T47D (cell line): ENCODE results near the gene FHL2.

ENCODE experiments used
- DNase-seq, 2 experiments: peaks; one replicate each; pipeline versions ENCODE4 v3.0.0 to v3.0.0-alpha.2; 2011 to 2012; ENCODE audit warnings: low read depth in 1 of 2, low spot score in 1 of 2
- JUND ChIP-seq: IDR thresholded peaks from 2 replicates; pipeline ENCODE4 v1.6.1; 2012; ENCODE audit warnings: low read depth
- in situ Hi-C: cut with HindIII; loops from 2 replicates; pipeline ENCODE4 v1.10.0; 2016; ENCODE audit warnings: low sequenced_read_pairs, low pct_unique_long_range_greater_than_20kb

Gene FHL2

DNA sequence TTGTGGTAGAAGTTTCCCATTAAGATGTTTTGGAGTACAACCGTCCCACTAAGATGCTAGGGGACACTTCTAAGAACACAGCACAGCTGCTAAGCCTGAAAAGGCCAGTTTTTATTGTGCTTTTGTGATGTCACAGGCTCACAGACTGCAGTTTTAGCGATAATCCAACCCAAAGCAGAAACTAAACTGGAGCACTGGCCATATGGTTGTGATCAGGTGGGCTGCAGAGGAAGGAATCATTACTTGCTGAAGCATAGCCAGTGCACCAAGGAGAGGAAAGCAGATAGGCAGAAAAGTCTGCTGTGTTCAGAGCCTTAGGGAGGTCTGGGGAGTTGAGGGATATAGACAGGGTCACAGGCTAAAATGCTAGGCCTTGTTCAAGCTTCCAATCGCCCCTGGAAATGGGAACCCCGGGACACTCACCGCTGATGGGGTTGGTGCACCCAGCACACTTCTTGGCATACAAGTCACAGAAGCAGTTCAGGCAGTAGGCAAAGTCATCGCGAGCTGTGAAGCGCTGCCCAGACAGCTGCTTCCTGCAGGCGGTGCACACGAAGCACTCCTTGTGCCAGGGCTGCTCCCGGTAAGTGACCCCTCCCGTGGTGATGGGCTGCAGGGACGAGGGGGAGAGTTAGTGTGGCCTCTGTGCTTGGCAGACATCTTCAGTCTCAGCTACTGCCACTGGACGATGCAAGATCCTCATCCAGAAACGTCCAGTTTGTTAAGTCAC, 35.8 kb downstream of the FHL2 start:
- TF ChIP-seq JUND = no peak
- in situ Hi-C loops = no loop called here
- no peak for DNase-seq

DNA sequence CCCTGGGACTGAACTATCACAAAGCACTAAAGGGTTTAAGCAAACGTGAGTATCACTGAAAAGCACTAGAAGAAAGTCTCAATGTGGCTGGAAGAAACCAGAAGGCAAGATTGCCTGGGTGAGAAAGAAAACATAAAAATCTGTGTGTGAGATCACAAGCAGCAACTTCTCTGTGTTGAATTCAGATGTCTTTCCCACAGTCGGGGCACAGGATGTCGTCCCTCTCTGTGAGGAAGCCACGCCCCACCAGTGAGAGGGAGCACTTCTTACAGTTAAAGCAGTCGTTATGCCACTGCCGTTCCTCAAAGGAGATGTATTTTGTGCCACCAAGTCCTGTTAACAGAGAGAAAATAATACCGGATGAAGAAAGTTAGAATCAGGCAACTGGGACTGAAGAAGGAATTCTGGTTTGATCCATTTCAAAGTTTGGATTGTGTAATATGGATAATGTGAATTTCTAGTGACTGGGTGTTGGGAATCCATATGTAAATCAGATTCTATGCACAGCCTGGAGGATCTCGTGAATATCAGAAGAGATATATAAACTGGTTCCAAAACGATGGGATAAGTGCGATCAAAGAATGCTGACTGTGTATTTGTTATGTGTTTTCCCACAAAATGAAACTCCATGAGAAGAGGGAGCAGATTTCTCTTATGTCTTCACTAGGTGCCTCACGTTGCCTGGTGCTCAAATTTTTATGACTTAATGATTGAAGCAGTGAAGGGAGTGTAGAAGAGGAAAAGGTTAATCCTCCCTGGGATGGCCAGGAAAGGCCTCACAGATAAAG, 37.6 kb downstream of the FHL2 start:
- in situ Hi-C loops = no loop called here

DNA sequence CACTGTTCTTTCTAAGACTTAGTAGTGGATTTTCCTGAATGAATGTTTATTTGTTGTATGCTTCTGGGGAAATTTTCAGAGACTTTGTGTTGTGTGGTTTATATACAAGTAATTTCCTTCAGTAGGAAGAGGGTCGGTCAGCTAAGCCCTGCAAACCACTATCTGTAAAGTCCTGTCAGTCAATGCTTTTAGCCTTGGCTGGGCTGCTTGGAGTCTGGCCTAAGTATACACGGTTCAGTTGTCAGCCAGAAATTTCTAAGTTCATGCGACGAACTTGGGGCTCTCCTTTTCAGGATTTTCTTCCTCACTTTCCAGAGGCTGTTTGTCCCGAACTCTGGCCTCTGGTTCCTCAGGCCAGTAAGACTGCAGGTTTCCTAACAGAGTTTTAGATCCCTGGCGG, 40.3 kb downstream of the FHL2 start:
- in situ Hi-C loops = no loop called here
- DNase-seq = no peak

More for the DNA sequence above, 37.6 kb downstream of the FHL2 start:
- no peak for TF ChIP-seq JUND
- no peak for DNase-seq

DNA sequence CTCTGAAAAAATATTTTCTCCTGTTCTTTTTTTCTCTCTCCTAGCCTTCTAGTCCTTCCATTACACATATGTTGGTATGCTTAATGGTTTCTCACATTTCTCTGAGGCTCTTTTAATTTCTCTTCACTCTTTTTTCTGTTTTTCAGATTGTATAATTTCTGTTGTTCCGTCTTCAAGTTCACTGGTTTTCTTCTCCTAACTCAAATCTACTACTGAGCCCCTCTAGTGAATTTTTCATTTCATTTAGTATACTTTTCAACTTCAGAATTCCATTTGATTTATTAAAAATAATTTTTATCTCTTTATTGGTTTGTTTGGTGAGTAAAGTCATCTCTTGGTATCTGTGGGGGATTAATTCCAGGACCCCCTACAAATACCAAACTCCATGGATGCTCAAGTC, 41.7 kb downstream of the FHL2 start:
- no peak for TF ChIP-seq JUND
- DNase-seq = no peak
- in situ Hi-C loops = no loop called here

More for the DNA sequence above, 40.3 kb downstream of the FHL2 start:
- TF ChIP-seq JUND = no peak

DNA sequence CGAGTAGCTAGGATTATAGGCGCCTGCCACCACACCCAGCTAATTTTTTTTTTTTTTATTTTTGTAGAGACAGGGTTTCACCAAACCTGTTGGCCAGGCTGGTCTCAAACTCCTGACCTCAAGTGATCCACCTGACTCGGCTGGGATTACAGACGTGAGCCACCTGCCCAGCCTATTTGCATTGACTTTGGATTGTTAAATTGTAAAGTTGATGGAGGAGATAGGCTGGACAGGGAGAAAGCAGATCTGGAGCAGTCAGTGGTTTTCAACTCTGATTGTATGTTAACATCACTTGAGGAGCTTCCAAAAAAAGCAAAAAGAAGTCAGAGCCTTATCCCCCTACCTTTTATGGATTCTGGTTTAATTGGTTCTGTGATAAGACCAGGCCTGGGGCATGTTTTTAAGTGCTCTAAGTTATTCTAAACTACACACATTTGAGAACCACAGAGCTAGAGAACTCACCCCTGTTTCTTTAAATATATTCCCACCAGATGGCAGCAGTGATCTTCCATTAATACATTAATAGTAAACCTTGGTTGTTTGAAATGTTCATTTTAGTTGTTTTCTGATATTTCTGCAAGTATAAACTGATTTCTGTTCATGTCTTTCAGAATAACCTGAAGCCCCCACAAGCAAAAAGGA, 54.0 kb downstream of the FHL2 start:
- DNase-seq = peak in 1 of 2 experiments; percentile 79
- in situ Hi-C loops = no loop called here
- no peak for TF ChIP-seq JUND

DNA sequence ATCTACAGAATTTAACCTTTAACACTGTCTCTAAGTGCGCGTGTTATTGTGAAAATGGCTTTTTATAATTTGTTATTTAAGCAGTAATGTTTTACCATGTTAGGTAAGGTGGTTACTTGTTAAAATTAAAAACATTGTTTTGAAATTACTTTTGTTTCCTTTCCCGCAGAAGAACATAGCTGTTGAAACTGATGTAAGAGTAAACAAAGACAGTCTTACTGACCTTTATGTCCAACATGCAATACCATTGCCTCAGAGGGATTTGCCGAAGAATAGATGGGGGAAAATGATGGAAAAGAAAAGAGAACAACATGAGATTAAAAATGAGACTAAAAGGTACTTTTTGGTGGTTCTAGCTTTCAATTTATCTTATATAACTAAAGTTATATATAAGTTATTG, 59.4 kb downstream of the FHL2 start:
- DNase-seq = no peak
- in situ Hi-C loops = no loop called here
- no peak for TF ChIP-seq JUND

DNA sequence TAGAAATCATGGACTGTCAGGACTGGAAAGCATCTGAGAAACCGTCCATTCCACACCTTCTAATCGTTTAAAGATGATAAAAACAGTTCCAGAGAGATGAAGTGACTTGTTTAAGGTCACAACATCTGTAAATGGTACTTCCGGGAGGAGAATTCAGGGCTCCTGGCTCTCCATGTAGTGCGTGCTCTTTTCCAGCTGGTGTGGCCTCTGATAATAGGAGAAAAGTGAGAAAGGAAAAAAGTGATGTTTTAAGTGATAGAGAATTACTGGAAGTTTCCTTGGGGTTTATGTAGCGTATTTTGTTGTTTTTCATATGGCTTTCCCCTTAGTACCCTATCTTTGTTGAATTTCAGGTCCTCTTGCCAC, 60.8 kb downstream of the FHL2 start:
- in situ Hi-C loops = no loop called here
- no peak for TF ChIP-seq JUND
- no peak for DNase-seq

DNA sequence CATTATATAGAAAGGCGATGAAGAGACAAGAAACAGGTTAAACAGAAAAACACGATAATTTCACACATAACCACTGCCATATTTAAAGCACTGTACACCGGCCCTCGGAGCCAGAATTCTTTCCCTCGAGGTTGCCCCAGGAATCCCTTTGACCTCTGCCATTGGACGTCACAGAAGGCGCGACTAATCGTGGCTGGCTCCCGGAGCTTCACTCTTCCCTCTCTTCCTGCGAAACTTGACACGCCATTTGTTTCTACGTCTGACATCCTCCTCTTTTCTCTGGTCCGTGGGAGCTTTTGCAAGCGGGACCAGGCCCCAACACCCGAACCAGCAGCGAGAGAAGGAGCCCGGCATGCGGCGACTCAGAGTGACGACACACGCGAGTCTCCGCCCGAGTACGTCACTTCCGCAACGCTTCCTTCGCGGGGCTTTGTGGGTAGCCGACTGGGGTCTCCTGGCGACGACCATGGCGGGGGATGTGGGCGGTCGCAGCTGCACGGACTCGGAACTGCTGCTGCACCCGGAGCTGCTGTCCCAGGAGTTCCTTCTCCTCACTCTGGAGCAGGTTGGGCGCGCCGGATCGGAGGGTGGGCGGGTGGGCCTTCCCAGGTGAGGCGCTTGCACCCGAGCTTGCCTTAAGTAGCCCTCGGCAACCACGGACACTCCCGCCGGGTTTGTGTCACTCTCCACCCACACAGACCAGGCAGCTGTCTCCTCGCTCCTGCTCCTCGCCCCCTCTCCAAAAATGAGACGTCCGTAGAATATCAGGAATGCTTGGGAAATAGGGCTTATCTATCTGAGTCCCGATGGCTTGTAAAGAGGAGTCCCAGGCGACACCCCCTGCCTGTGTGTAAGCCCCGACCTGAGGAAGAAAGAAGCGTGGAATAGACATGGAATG, 61.5 kb downstream of the FHL2 start, which contains the start of gene C2orf49:
Gene C2orf49, plus strand, starts transcription at position 419 of the 898 bp plus-strand sequence. Its CDS starts 48 bp downstream, at position 467.
- no peak for TF ChIP-seq JUND
- in situ Hi-C loops = no loop called here
- DNase-seq = peak in 1 of 2 experiments; percentile 86

DNA sequence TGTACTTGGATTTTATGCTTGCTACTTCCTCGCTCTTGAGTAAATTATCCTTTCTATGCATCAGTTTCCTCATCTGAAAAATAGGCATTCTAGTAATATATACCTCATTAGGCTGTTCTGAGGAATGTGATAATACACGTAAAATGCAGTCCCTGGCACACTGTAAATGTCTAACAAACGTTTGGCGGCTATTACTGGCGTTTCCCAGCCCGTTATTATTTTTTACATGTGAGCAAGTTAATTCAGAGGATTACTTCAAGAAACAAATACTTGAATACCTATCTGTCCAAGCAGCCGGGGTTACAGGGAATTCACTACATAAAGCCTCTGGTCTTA, 62.1 kb downstream of the FHL2 start:
- DNase-seq = no peak
- in situ Hi-C loops = no loop called here
- no peak for TF ChIP-seq JUND

DNA sequence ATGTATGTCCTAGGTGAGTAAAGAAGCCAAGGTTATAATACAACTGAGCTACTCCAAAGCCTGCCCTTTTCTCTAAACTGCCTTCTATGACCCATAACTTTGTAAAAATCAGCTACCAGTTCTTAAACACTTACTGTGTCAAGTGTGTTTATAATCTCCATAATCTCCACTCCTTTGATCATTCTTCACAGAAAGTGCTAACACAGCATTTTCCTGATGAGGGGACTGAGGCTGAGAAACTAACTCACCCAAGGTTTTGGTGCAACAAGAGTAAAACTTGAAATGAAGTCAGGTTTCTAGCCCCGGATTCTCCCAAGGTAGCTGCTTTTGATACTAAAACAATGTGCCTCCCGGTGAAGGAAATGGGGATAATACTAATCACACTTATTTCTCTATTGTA, 63.4 kb downstream of the FHL2 start:
- DNase-seq = no peak
- no peak for TF ChIP-seq JUND
- in situ Hi-C loops = no loop called here

DNA sequence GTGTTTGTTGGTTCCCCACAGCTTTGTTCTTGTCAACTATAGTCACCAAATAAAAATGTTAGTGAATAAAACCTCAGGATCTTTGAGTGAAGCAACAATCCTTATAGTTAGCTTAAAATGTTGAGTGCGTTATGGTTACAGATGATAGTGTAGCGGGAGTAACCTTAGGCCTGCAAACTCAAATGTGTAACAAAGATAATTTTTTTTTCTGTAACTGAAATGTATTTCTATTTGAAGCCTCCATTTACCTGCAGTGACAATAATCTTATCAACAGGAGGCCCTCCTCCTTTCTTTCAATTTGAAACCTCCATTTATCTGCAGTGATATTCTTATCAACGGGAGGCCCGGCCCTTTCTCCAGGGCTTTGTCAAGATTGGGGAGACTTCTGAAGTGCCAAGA, 64.6 kb downstream of the FHL2 start:
- DNase-seq = no peak
- in situ Hi-C loops = no loop called here
- no peak for TF ChIP-seq JUND

DNA sequence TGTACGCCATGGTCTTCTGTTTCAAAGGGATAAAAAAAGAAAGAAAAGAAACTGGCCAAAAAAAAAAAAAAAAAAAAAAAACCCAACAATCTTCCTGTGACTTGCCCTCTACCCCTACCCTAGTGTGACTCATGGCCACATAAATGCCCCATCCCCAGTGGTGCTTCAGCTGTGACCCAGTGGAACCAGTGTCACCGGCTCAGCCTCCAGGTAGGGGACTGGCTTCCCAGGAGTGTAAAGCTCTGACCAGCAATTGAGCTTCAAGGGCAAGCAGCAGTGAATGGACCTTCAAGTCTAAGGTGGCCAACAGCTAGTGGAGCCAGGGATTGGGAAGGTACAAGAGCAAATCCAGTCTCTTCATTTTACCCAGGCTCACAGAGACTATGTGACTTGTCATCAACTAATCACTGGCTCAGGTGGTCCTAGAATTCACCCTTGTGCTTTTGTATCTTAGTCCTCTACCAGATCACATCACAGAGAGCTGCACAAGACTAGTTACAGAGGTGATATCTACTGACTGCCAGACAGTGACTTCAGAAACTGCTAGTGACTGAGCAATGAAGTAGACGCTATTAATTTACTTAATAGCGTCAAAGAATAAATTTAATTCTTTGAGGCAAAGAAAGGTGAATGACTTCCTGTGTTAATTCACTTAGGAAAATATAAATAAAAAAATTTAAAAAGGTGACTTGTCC, 68.0 kb downstream of the FHL2 start:
- in situ Hi-C loops = no loop called here
- peak in 1 of 2 experiments; percentile 68 for DNase-seq

More for the DNA sequence above, 68.0 kb downstream of the FHL2 start:
- no peak for TF ChIP-seq JUND
